HL-60 (cell line): ENCODE data around the gene NASP.

Source experiments
- DNase-seq, 2 experiments: peaks; one replicate each; pipeline ENCODE4 v3.0.0-alpha.2; 2010 to 2020; ENCODE audit warnings: low read depth in 1 of 2, low spot score in 1 of 2
- H3K27ac ChIP-seq: fragments of 250-450 bp; sonication (Bioruptor Pico); replicated peaks from 2 replicates; pipeline ENCODE4 v1.5.1; 2020; ENCODE audit warnings: mild to moderate bottlenecking, moderate library complexity
- H3K27me3 ChIP-seq: fragments of 250-450 bp; sonication (Bioruptor Pico); 2 replicates; pipeline ENCODE4 v1.5.1; 2021; ENCODE audit warnings: mild to moderate bottlenecking, moderate library complexity; ENCODE audit not compliant: insufficient read depth, poor library complexity, severe bottlenecking
- H3K4me3 ChIP-seq: replicated peaks from 2 replicates; pipeline ENCODE4 v1.5.1; 2011; ENCODE audit warnings: mild to moderate bottlenecking, control low read depth, low read length; ENCODE audit not compliant: insufficient read depth
- CTCF ChIP-seq: IDR thresholded peaks from one replicate; pipeline ENCODE4 v1.5.1; 2011; ENCODE audit warnings: low read length, control low read depth, inconsistent platforms; ENCODE audit not compliant: insufficient read depth
- GABPA ChIP-seq: IDR thresholded peaks from 2 replicates; pipeline ENCODE4 v1.6.1; 2012; ENCODE audit warnings: low read depth
- POLR2AphosphoS5 ChIP-seq: IDR thresholded peaks from 2 replicates; pipeline ENCODE4 v1.6.1; 2012; ENCODE audit warnings: low read depth
- REST ChIP-seq: IDR thresholded peaks from 2 replicates; pipeline ENCODE4 v1.6.1; 2012; ENCODE audit warnings: low read depth; ENCODE audit not compliant: insufficient replicate concordance
- SPI1 ChIP-seq: IDR thresholded peaks from 2 replicates; pipeline ENCODE4 v1.6.1; 2012; ENCODE audit warnings: low read depth, mild to moderate bottlenecking, borderline replicate concordance

The NASP gene

GRCh38 chr1:45550401-45551351 lies 33.2 kb upstream of the NASP start, which contains the start of gene AKR1A1:
AKR1A1 (plus strand) TSS chr1:45550826; CDS start chr1:45561795, 10,969 bp downstream.
- Histone ChIP-seq H3K27me3 (no peaks in the 10 kb centered on the region), H3K4me3 (peak within 1 kb of the TSS; percentile 84), H3K27ac (peak within 1 kb of the TSS; percentile 90)
- TF ChIP-seq SPI1 (no peak), POLR2AphosphoS5 (peak; percentile 91), CTCF (no peak), REST (peak; percentile 52), GABPA (peak; percentile 55)
- DNase-seq, result peak; percentile 89 to 92

- no peak for TF ChIP-seq POLR2AphosphoS5
- no peak for TF ChIP-seq CTCF
- no peak for TF ChIP-seq GABPA
- peak; percentile 72 for TF ChIP-seq SPI1
- no peak for TF ChIP-seq REST
- Histone ChIP-seq H3K4me3 (peak overlapping the region; percentile 84), H3K27ac (peak overlapping the region; percentile 90), H3K27me3 (no peaks in the 10 kb centered on the region)
- no peak for DNase-seq
Observed at GRCh38 chr1:45551684-45552083, 32.2 kb upstream of the NASP start.

- TF ChIP-seq REST (no peak), CTCF (no peak), POLR2AphosphoS5 (no peak), GABPA (no peak), SPI1 (no peak)
- Histone ChIP-seq H3K27me3 (no peaks in the 10 kb centered on the region), H3K27ac (no peak overlapping the region), H3K4me3 (0 out of 2 replicates have a peak overlapping the region, but pooled peaks have one; percentile 84)
- DNase-seq, result no peak
Observed at GRCh38 chr1:45552331-45552730, 31.5 kb upstream of the NASP start.
